OCI-LY7 (cell line): Measurements from ENCODE around the gene ATP8B3. TPM values are rescaled to one million over a fixed set of nuclear protein-coding genes. Genes with fewer than 3 reads are reported as not detected.

Experiments
- BruUV-seq: library from RNA; stranded (reverse); fragments of 400-500 nt; replicated peaks from 2 replicates; lab custom pipeline; 2021; lab: Mats Ljungman, UMichigan
- CTCF ChIA-PET: fragments of 300-600 bp; sonication (Branson Sonifier 250); formaldehyde crosslinking; loops from one replicate; lab custom pipeline; 2022; ENCODE audit warnings: antibody characterized with exemption; ENCODE audit not compliant: unreplicated experiment; lab: Charles Lee
- POLR2A ChIA-PET: fragments of 300-600 bp; sonication (Branson Sonifier 250); formaldehyde crosslinking; loops from one replicate; lab custom pipeline; 2022; ENCODE audit warnings: antibody characterized with exemption; lab: Charles Lee
- DNase-seq: peaks from one replicate; pipeline ENCODE4 v3.0.0-alpha.2; 2015; ENCODE audit warnings: low spot score
- H2AFZ ChIP-seq: fragments of 200-600 bp; sonication (generic), shearing (Covaris generic); 2 replicates; pipeline ENCODE4 v1.6.1; 2014; ENCODE audit warnings: mild to moderate bottlenecking, antibody characterized with exemption, low read length, moderate library complexity
- H3K27ac ChIP-seq: fragments of 200-600 bp; sonication (generic); 2 replicates; pipeline ENCODE4 v1.5.1; 2014; ENCODE audit warnings: mixed run types, low read depth, mild to moderate bottlenecking, moderate library complexity, low read length, inconsistent platforms; ENCODE audit not compliant: poor library complexity, severe bottlenecking
- H3K36me3 ChIP-seq: fragments of 200-600 bp; sonication (generic); 2 replicates; pipeline ENCODE4 v1.6.1; 2014; ENCODE audit warnings: mild to moderate bottlenecking, antibody characterized with exemption, low read length, moderate library complexity, mixed read lengths; ENCODE audit not compliant: insufficient read depth
- H3K4me1 ChIP-seq: fragments of 200-600 bp; sonication (generic); 2 replicates; pipeline ENCODE4 v1.5.1; 2014; ENCODE audit warnings: mild to moderate bottlenecking, low read length; ENCODE audit not compliant: insufficient read depth, poor library complexity, severe bottlenecking
- H3K4me2 ChIP-seq: fragments of 200-600 bp; sonication (generic); 2 replicates; pipeline ENCODE4 v1.6.1; 2014; ENCODE audit warnings: mild to moderate bottlenecking, low read length
- H3K4me3 ChIP-seq: fragments of 200-600 bp; sonication (generic); 2 replicates; pipeline ENCODE4 v1.5.1; 2014; ENCODE audit warnings: mild to moderate bottlenecking, low read depth, low read length; ENCODE audit not compliant: poor library complexity, severe bottlenecking
- H3K79me2 ChIP-seq: fragments of 200-600 bp; sonication (generic); 2 replicates; pipeline ENCODE4 v1.6.1; 2016; ENCODE audit warnings: low read depth, mild to moderate bottlenecking, low read length, moderate library complexity, mixed read lengths; ENCODE audit not compliant: insufficient read depth
- H3K9me2 ChIP-seq: fragments of 200-600 bp; sonication (generic); 2 replicates; pipeline ENCODE4 v1.6.1; 2016; ENCODE audit warnings: mild to moderate bottlenecking, low read length, mixed read lengths; ENCODE audit not compliant: insufficient read depth
- H3K9me3 ChIP-seq: fragments of 200-600 bp; sonication (generic); 2 replicates; pipeline ENCODE4 v1.6.1; 2014; ENCODE audit warnings: mild to moderate bottlenecking, mixed run types, low read length, mixed read lengths
- H4K20me1 ChIP-seq: fragments of 200-600 bp; sonication (generic); 2 replicates; pipeline ENCODE4 v1.6.1; 2014; ENCODE audit warnings: mild to moderate bottlenecking, antibody characterized with exemption, low read length, moderate library complexity, mixed read lengths; ENCODE audit not compliant: insufficient read depth
- EZH2phosphoT487 ChIP-seq: fragments of 200-600 bp; sonication (generic); IDR thresholded peaks from 2 replicates; pipeline ENCODE4 v1.6.1; 2018; ENCODE audit warnings: low read depth, borderline replicate concordance, mild to moderate bottlenecking, mixed run types, antibody characterized with exemption, low read length, moderate library complexity, mixed read lengths
- intact Hi-C: fragments of 100-400 bp; cut with micrococcal nuclease; formaldehyde crosslinking; loops from one replicate; pipeline ENCODE4 v1.10.0; 2022; ENCODE audit not compliant: unreplicated experiment
- total RNA-seq, 2 experiments: library from RNA; depleted of rRNA in 1 of 2; stranded (reverse); fragments of >200 nt in 1 of 2; shearing (Covaris generic) in 1 of 2; gene quantifications; 2 replicates each; pipeline ENCODE4 v1.2.3, GENCODE V29; 2014 to 2022
- TF ChIP-seq, protein P1 (sequence below): fragments of 200-600 bp; sonication (generic); conservative IDR thresholded peaks from 2 replicates; pipeline ENCODE4 v1.5.1; 2014; ENCODE audit warnings: mild to moderate bottlenecking, antibody characterized with exemption, low read length, moderate library complexity, mixed read lengths

ATP8B3 gene
- total RNA-seq, 2 experiments from 2014 or later = 5.9 to 19.3 TPM

DNA sequence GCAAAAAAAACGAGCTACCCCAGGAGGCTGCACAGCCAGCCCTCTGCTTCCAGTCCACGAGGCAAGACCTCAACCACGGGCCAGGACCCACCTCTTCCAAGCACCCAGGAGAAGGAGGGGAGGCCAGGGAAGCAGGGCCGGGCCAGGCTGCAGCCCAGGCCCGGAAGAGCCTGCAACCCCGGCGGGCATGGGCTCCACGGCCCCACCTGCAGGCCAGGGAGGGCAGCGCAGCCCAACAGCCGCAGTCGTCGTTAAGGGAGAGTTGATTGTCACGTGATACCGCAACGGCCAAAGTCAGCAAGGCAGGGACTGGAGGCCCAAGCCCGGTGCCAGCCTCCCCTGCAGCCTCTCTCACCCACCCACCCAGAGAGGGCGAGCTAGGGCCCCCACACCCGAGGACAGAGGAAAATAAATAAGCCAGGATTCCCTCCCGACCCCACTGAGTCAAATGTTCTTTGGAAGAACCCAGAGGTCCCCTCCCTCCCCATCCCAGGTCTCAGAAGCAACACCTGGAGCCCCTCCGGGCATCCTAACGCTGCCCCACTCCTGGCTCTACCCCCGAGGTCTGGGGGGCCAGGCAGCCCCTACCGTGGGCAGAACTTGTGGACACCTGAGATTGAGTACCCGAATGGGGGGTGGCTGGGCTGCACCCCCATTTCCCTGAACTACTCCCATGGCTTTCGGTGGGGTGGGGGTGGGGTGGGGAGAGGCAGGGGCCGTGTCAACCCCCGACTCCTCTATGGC is 41.4 kb upstream of the ATP8B3 start:
- Histone ChIP-seq H3K9me2 (no peaks in the 10 kb centered on the region), H3K27ac (peak overlapping the region; percentile 67), H3K79me2 (peaks cover 54% of the 10 kb centered on the region), H3K9me3 (no peaks in the 10 kb centered on the region), H4K20me1 (peaks cover 8% of the 10 kb centered on the region; the same call in 1 of the 2 replicates), H3K4me2 (peak overlapping the region; percentile 40), H3K36me3 (peaks cover 24% of the 10 kb centered on the region), H3K4me1 (peaks cover 64% of the 10 kb centered on the region), H3K4me3 (peak overlapping the region; percentile 4), H2AFZ (no peak overlapping the region)
- no peak for TF ChIP-seq EZH2phosphoT487
- TF ChIP-seq, protein P1, sequence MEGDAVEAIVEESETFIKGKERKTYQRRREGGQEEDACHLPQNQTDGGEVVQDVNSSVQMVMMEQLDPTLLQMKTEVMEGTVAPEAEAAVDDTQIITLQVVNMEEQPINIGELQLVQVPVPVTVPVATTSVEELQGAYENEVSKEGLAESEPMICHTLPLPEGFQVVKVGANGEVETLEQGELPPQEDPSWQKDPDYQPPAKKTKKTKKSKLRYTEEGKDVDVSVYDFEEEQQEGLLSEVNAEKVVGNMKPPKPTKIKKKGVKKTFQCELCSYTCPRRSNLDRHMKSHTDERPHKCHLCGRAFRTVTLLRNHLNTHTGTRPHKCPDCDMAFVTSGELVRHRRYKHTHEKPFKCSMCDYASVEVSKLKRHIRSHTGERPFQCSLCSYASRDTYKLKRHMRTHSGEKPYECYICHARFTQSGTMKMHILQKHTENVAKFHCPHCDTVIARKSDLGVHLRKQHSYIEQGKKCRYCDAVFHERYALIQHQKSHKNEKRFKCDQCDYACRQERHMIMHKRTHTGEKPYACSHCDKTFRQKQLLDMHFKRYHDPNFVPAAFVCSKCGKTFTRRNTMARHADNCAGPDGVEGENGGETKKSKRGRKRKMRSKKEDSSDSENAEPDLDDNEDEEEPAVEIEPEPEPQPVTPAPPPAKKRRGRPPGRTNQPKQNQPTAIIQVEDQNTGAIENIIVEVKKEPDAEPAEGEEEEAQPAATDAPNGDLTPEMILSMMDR = peak; percentile 86
- CTCF ChIA-PET = no interaction called here
- POLR2A ChIA-PET = no interaction called here
- TSS peak; percentile 83 for BruUV-seq
- peak; percentile 87 for DNase-seq
- intact Hi-C loops = no loop called here

DNA sequence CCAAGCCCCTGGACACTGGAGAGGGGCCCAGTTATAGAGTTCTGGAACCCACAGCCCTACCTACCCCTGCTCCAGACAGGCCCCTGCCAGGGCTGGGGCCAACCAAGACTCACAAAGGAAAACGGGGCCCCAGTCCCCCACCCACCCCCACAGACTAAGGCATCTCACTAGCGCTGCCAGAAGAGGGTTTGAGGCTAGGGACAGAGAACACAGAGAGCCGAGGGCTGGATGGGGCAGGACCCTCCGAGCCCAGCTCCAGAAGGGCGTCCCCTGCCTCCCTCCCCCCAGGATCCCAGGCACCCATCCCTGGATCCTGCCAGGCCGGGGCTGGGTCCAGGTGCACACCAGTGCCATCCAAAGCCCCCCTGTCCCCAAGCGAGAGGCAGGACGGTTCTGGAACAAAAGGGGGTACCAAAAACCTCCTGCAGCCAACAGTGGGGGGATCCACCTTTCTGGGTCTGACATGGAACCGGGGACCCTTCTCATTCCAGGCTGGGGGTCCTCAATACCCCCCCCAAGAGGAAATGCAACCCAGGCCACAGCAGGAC is 40.6 kb upstream of the ATP8B3 start:
- H3K9me2 ChIP-seq = no peaks in the 10 kb centered on the region
- no peaks in the 10 kb centered on the region for H3K9me3 ChIP-seq
- intact Hi-C loops = no loop called here
- POLR2A ChIA-PET = no interaction called here
- H4K20me1 ChIP-seq = peaks cover 8% of the 10 kb centered on the region; the same call in 1 of the 2 replicates
- DNase-seq = no peak
- no TSS peak for BruUV-seq
- H3K4me1 ChIP-seq = peaks cover 56% of the 10 kb centered on the region
- no peak overlapping the region for H3K4me3 ChIP-seq
- H3K4me2 ChIP-seq = no peak overlapping the region
- no peak overlapping the region for H2AFZ ChIP-seq
- H3K27ac ChIP-seq = peak overlapping the region; percentile 67
- TF ChIP-seq EZH2phosphoT487 = no peak
- TF ChIP-seq, protein P1 = no peak
- H3K79me2 ChIP-seq = peaks cover 53% of the 10 kb centered on the region
- CTCF ChIA-PET = no interaction called here
- H3K36me3 ChIP-seq = peaks cover 24% of the 10 kb centered on the region
